Nephron progenitor cell (in vitro differentiated cells): ENCODE data around the gene CT47C1.

Experiments used
- DNase-seq: peaks from one replicate; pipeline ENCODE4 v3.0.0; 2021
- H3K27ac Mint-ChIP-seq: 2 replicates; pipeline ENCODE4 v1.8.0; 2021; ENCODE audit warnings: mild to moderate bottlenecking, moderate library complexity, mixed read lengths
- H3K27me3 Mint-ChIP-seq: 2 replicates; pipeline ENCODE4 v1.8.0; 2021; ENCODE audit warnings: mild to moderate bottlenecking, low read depth, mixed read lengths; ENCODE audit not compliant: poor library complexity
- H3K36me3 Mint-ChIP-seq: 2 replicates; pipeline ENCODE4 v1.8.0; 2021; ENCODE audit warnings: low read depth, mixed read lengths
- H3K4me1 Mint-ChIP-seq: 2 replicates; pipeline ENCODE4 v1.8.0; 2021; ENCODE audit warnings: mixed read lengths
- H3K4me3 Mint-ChIP-seq: 2 replicates; pipeline ENCODE4 v1.8.0; 2021; ENCODE audit warnings: mild to moderate bottlenecking, moderate library complexity, mixed read lengths
- H3K9me3 Mint-ChIP-seq: 2 replicates; pipeline ENCODE4 v1.8.0; 2021; ENCODE audit warnings: mild to moderate bottlenecking, moderate library complexity, mixed read lengths
- CTCF ChIP-seq: fragments of 200-600 bp; sonication (generic); IDR thresholded peaks from 2 replicates; pipeline ENCODE4 v1.5.0; 2021; ENCODE audit warnings: antibody characterized with exemption

The CT47C1 gene

GRCh38 chrX:119095936-119096335, 23.1 kb downstream of the CT47C1 start:
- H3K4me1 Mint-ChIP-seq, result no peaks in the 10 kb centered on the region
- H3K4me3 Mint-ChIP-seq, result no peak overlapping the region
- no peaks in the 10 kb centered on the region for H3K36me3 Mint-ChIP-seq
- no peaks in the 10 kb centered on the region for H3K27me3 Mint-ChIP-seq
- no peak for DNase-seq
- H3K27ac Mint-ChIP-seq, result no peak overlapping the region
- no peak for TF ChIP-seq CTCF
- peaks cover 34% of the 10 kb centered on the region for H3K9me3 Mint-ChIP-seq

- no peak for TF ChIP-seq CTCF
- peaks cover 26% of the 10 kb centered on the region for H3K9me3 Mint-ChIP-seq
These were observed 28.4 kb downstream of the CT47C1 start for GRCh38 chrX:119101168-119101567.

GRCh38 chrX:119105826-119106225, 33.0 kb downstream of the CT47C1 start:
- Mint-ChIP-seq H3K4me3 (no peak overlapping the region), H3K36me3 (no peaks in the 10 kb centered on the region), H3K9me3 (peaks cover 13% of the 10 kb centered on the region), H3K4me1 (no peaks in the 10 kb centered on the region), H3K27me3 (peaks cover 2% of the 10 kb centered on the region), H3K27ac (no peak overlapping the region)
- DNase-seq, result no peak
- no peak for TF ChIP-seq CTCF

More at GRCh38 chrX:119101168-119101567, 28.4 kb downstream of the CT47C1 start:
- Mint-ChIP-seq H3K27ac (no peak overlapping the region), H3K4me3 (no peak overlapping the region), H3K36me3 (no peaks in the 10 kb centered on the region), H3K27me3 (peaks cover 2% of the 10 kb centered on the region), H3K4me1 (no peaks in the 10 kb centered on the region)
- DNase-seq, result no peak

- Mint-ChIP-seq H3K4me1 (no peaks in the 10 kb centered on the region), H3K36me3 (no peaks in the 10 kb centered on the region), H3K4me3 (no peak overlapping the region), H3K9me3 (peaks cover 13% of the 10 kb centered on the region), H3K27me3 (no peaks in the 10 kb centered on the region), H3K27ac (no peak overlapping the region)
- no peak for TF ChIP-seq CTCF
- DNase-seq, result no peak
These were observed 34.4 kb downstream of the CT47C1 start for GRCh38 chrX:119107206-119107605.

GRCh38 chrX:119118780-119119395, 46.1 kb downstream of the CT47C1 start:
- H3K27ac Mint-ChIP-seq, result no peak overlapping the region
- H3K36me3 Mint-ChIP-seq, result no peaks in the 10 kb centered on the region
- DNase-seq, result peak; percentile 68
- no peak overlapping the region for H3K4me3 Mint-ChIP-seq
- H3K27me3 Mint-ChIP-seq, result peaks cover 6% of the 10 kb centered on the region
- H3K9me3 Mint-ChIP-seq, result peaks cover 36% of the 10 kb centered on the region
- TF ChIP-seq CTCF, result peak; percentile 68
- H3K4me1 Mint-ChIP-seq, result no peaks in the 10 kb centered on the region

GRCh38 chrX:119121341-119121740, 48.5 kb downstream of the CT47C1 start:
- TF ChIP-seq CTCF, result no peak
- Mint-ChIP-seq H3K4me1 (no peaks in the 10 kb centered on the region), H3K4me3 (no peak overlapping the region), H3K9me3 (peaks cover 37% of the 10 kb centered on the region), H3K27ac (no peak overlapping the region), H3K27me3 (peaks cover 9% of the 10 kb centered on the region), H3K36me3 (no peaks in the 10 kb centered on the region)
- no peak for DNase-seq
